GM21515 (cell line): ENCODE measurements around the gene IL6.
"Not testable (repeated sequence)": the region's sequence is repeated elsewhere in the genome, so short reads cannot be mapped to it uniquely, and the experiment has no call there.

Experiments used
- ATAC-seq: cut with Tn5 transposase; IDR thresholded peaks from one replicate; pipeline ENCODE4 v1.9.1; 2021; ENCODE audit not compliant: unreplicated experiment

IL6 gene

DNA sequence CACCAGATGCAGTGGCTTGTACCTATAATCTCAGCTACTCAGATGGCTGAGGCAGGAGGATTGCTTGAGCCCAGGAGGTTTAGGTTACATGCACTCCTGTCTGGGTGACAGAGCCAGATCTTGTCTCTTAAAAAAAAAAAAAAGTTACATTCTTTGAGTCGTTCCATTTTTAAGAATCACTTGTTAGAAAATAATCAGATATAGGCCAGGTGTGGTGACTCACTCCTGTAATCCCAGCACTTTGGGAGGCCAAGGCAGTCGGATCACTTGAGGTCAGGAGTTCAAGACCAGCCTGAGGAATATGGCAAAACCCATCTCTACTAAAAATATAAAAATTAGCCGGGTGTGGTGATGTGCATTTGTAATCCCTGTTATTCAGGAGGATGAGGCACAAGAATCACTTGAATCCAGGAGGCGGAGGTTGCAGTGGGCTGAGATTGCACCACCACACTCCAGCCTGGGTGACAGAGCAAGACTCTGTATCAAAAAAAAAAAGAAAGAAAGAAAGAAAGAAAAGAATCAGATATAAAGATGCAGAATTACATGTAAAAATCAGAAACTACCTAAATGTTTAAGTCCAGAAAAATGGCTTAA is 52.8 kb downstream of the IL6 start:
- not testable (repeated sequence) for ATAC-seq

DNA sequence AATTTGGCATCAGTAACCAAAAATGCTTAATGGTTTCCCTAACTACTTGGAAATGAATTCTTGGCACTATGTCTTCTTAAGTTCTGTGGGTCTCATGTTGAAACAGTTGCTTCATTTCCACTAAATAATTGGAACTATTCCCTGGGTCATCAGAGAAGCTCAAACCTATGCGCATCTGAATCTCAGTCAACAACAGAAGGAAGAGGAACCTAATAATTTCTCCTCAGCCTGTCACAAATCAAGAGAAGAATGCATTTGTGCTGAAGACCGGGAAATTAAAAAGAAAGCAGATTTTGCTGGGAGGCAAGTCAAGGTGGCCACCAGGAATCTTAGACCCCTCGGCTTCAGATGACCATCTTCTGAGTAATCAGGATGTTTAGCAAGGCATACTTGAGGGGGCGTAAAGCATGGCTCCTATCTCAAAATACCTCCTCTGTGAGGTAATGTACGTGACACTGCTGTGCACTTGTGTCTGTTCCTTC is 54.3 kb downstream of the IL6 start:
- ATAC-seq, result no peak
